Liver (tissue), 9 donors: ENCODE results near the gene XAB2. TPM values are rescaled to one million over a fixed set of nuclear protein-coding genes. Genes with fewer than 3 reads are reported as not detected.
A peak's percentile ranks its signal among the peaks of the same experiment; 100 is the strongest.

Source experiments
- DNase-seq: peaks from one replicate; pipeline ENCODE4 v3.0.0-alpha.2; 2017; ENCODE audit warnings: low spot score
- H3K27ac ChIP-seq, 2 donors: one replicate each; pipeline ENCODE4 v1.7.0; 2013; ENCODE audit warnings: inconsistent platforms in 2 of 2, low read length in 2 of 2, control low read depth in 1 of 2, low read depth in 1 of 2, mild to moderate bottlenecking in 1 of 2
- H3K27me3 ChIP-seq, 4 donors: one replicate each; pipeline versions ENCODE4 v1.6.1 to v1.7.0; 2013; ENCODE audit warnings: low read length in 3 of 4, inconsistent platforms in 1 of 4, mild to moderate bottlenecking in 1 of 4, moderate library complexity in 1 of 4; ENCODE audit not compliant: control insufficient read depth in 4 of 4, insufficient read depth in 4 of 4
- H3K36me3 ChIP-seq, 4 donors: one replicate each; pipeline versions ENCODE4 v1.6.1 to v1.7.0; 2013; ENCODE audit warnings: low read length in 3 of 4, mild to moderate bottlenecking in 3 of 4, low read depth in 1 of 4, moderate library complexity in 1 of 4; ENCODE audit not compliant: control insufficient read depth in 4 of 4, insufficient read depth in 3 of 4
- H3K4me1 ChIP-seq, 4 donors: one replicate each; pipeline versions ENCODE4 v1.6.1 to v1.7.0; 2013; ENCODE audit warnings: low read length in 3 of 4, mild to moderate bottlenecking in 3 of 4, moderate library complexity in 1 of 4; ENCODE audit not compliant: control insufficient read depth in 4 of 4, insufficient read depth in 4 of 4
- H3K4me3 ChIP-seq, 3 donors: one replicate each; pipeline versions ENCODE4 v1.6.1 to v1.7.0; 2013; ENCODE audit warnings: low read length in 3 of 3, control low read depth in 1 of 3, low read depth in 1 of 3, mild to moderate bottlenecking in 1 of 3
- H3K9ac ChIP-seq, 2 donors: one replicate each; pipeline ENCODE4 v1.7.0; 2013; ENCODE audit warnings: low read length in 2 of 2, mild to moderate bottlenecking in 2 of 2, moderate library complexity in 2 of 2, control low read depth in 1 of 2, low read depth in 1 of 2
- H3K9me3 ChIP-seq, 4 donors: one replicate each; pipeline versions ENCODE4 v1.6.1 to v1.7.0; 2013; ENCODE audit warnings: low read length in 3 of 4; ENCODE audit not compliant: control insufficient read depth in 4 of 4
- EGR1 ChIP-seq, 2 donors: IDR thresholded peaks; 2 replicates each; pipeline ENCODE4 v1.6.1; 2016 to 2018; ENCODE audit warnings: antibody characterized with exemption in 2 of 2, low read depth in 2 of 2
- FOXA1 ChIP-seq: IDR thresholded peaks from 2 replicates; pipeline ENCODE4 v1.6.1; 2016; ENCODE audit warnings: antibody characterized with exemption
- GABPA ChIP-seq, 2 donors: IDR thresholded peaks in 1 of 2; conservative IDR thresholded peaks in 1 of 2; 2 replicates each; pipeline ENCODE4 v1.6.1; 2016; ENCODE audit warnings: antibody characterized with exemption in 2 of 2, mild to moderate bottlenecking in 1 of 2, moderate library complexity in 1 of 2
- HNF4A ChIP-seq, 2 donors: conservative IDR thresholded peaks; 2 replicates each; pipeline ENCODE4 v1.6.1; 2016; ENCODE audit warnings: antibody characterized with exemption in 2 of 2, mild to moderate bottlenecking in 2 of 2
- HNF4G ChIP-seq: IDR thresholded peaks from 2 replicates; pipeline ENCODE4 v1.6.1; 2016; ENCODE audit warnings: antibody characterized with exemption
- JUND ChIP-seq, 2 donors: IDR thresholded peaks; 2 replicates each; pipeline ENCODE4 v1.6.1; 2016; ENCODE audit warnings: antibody characterized with exemption in 2 of 2
- MAX ChIP-seq: IDR thresholded peaks from 2 replicates; pipeline ENCODE4 v1.6.1; 2016; ENCODE audit warnings: antibody characterized with exemption
- NR2F2 ChIP-seq: IDR thresholded peaks from 2 replicates; pipeline ENCODE4 v1.6.1; 2016; ENCODE audit warnings: antibody characterized with exemption
- RAD21 ChIP-seq, 2 donors: IDR thresholded peaks; 2 replicates each; pipeline ENCODE4 v1.6.1; 2016; ENCODE audit warnings: antibody characterized with exemption in 2 of 2, mild to moderate bottlenecking in 2 of 2
- RXRA ChIP-seq, 2 donors: IDR thresholded peaks; 2 replicates each; pipeline ENCODE4 v1.6.1; 2017 to 2018; ENCODE audit warnings: antibody characterized with exemption in 2 of 2, mild to moderate bottlenecking in 1 of 2
- SP1 ChIP-seq: IDR thresholded peaks from 2 replicates; pipeline ENCODE4 v1.6.1; 2018; ENCODE audit warnings: antibody characterized with exemption, mild to moderate bottlenecking
- TAF1 ChIP-seq: conservative IDR thresholded peaks from 2 replicates; pipeline ENCODE4 v1.6.1; 2016; ENCODE audit warnings: antibody characterized with exemption, mild to moderate bottlenecking
- YY1 ChIP-seq: IDR thresholded peaks from 2 replicates; pipeline ENCODE4 v1.6.1; 2016; ENCODE audit warnings: antibody characterized with exemption, mild to moderate bottlenecking
- ZBTB33 ChIP-seq: IDR thresholded peaks from 2 replicates; pipeline ENCODE4 v1.6.1; 2016; ENCODE audit warnings: antibody characterized with exemption
- WGBS: extraction: QIAGEN DNeasy Blood & Tissue Kit; methylation state at CpG from one replicate; pipeline ENCODE4 v1.1.7; 2013; 5-methylcytosine and 5-hydroxymethylcytosine counted together
- polyA plus RNA-seq, 2 donors: library from polyadenylated mRNA; stranded (reverse) in 1 of 2; unstranded in 1 of 2; fragments of 200-250 nt in 1 of 2; fragments of >200 nt in 1 of 2; fragmentation: Nextera tagmentation in 1 of 2; extraction: Ambion mirVana in 1 of 2; gene quantifications; one replicate each; pipeline versions ENCODE4 v1.2.1 to v1.2.3, GENCODE V29; 2013 to 2015
- total RNA-seq, 2 donors: library from RNA; depleted of rRNA; stranded (reverse); fragments of >200 nt; gene quantifications; one replicate each; pipeline ENCODE4 v1.2.3, GENCODE V29; 2014
- TF ChIP-seq, protein P1 (sequence below): IDR thresholded peaks from 2 replicates; pipeline ENCODE4 v1.6.1; 2016; ENCODE audit warnings: antibody characterized with exemption
- TF ChIP-seq, protein P2 (sequence below): fragments of 150-350 bp; IDR thresholded peaks from 2 replicates; pipeline ENCODE4 v1.5.1; 2017; ENCODE audit warnings: improper control_type of control experiment, low read depth, low read length; ENCODE audit not compliant: missing input control
- donor health status: healthy.
- donor health status: healthy.
- donor health status: healthy.
- donor health status: healthy.
- donor health status: healthy.

Gene XAB2
- total and polyA plus RNA-seq, 4 donors: 5.1 to 21.3 (median 15.3) TPM

DNA sequence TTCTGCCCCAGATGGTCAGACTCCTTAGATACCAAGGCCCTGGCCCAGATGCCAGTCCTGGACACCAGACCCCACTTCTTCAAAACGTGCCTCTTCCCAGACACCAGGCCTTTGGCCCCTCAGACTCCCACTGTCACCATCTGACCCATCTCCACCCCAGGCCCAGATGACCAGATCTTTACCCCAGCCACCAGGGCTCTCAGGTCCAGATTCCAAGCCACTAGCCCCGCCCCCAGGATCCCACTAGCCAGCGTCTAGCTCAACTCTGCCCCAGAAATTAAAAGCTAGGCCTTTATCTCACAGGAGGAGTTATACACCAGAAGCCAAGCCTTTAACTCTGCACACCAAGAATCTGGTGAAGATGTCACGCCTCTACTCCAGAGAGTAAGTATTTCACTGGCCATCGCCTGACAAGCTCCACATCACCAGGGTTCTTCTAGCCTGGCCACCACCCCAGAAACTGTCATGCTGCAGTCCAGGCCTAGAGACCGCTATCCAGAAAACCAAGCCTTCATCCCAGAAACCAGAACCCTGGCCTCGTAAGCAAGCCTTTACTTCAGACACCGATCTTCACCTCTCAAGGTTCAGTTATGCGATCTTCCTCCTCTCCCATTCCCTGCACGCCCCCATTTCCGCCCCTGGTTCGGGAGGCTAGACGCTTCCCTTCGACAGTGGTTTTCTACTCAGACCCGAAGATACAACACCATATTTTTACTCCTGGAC lies 595 bp downstream of the XAB2 start:
- H3K4me1 ChIP-seq: peaks cover 14 to 36% (median 27%) of the 10 kb centered on the region in 4 donors
- DNase-seq: no peak
- H3K27ac ChIP-seq: peak overlapping the region; percentile 21 to 64
- peak overlapping the region; percentile 74 to 99 (median 97) for H3K4me3 ChIP-seq
- peak overlapping the region; percentile 89 to 92 for H3K9ac ChIP-seq
- H3K36me3 ChIP-seq: peaks cover 7 to 33% (median 9%) of the 10 kb centered on the region in 4 donors
- WGBS: 3% methylated on average over 15 of the region's 15 CpGs
- H3K9me3 ChIP-seq: no peaks in the 10 kb centered on the region
- H3K27me3 ChIP-seq: no peaks in the 10 kb centered on the region
- TF ChIP-seq, protein P1, sequence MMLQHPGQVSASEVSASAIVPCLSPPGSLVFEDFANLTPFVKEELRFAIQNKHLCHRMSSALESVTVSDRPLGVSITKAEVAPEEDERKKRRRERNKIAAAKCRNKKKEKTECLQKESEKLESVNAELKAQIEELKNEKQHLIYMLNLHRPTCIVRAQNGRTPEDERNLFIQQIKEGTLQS: no peak
- TF ChIP-seq MAX (no peak), GABPA (IDR thresholded peaks at IDR 0.05 in 1 of 2, conservative IDR thresholded peaks at IDR 0.05 in 1 of 2) (no peak), FOXA1 (no peak), ZBTB33 (no peak), RXRA (IDR thresholded peaks at IDR 0.05) (no peak), SP1 (no peak), NR2F2 (no peak), HNF4A (conservative IDR thresholded peaks at IDR 0.05) (no peak), JUND (IDR thresholded peaks at IDR 0.05) (no peak)

- H3K27ac ChIP-seq: no peak overlapping the region
- no peak overlapping the region for H3K9ac ChIP-seq
- H3K27me3 ChIP-seq: no peaks in the 10 kb centered on the region
- peaks cover 12 to 47% (median 19%) of the 10 kb centered on the region in 4 donors for H3K36me3 ChIP-seq
- 94% methylated on average over 24 of the region's 24 CpGs for WGBS
- no peak overlapping the region for H3K4me3 ChIP-seq
- H3K4me1 ChIP-seq: peaks cover 14 to 36% (median 27%) of the 10 kb centered on the region in 4 donors
- H3K9me3 ChIP-seq: no peaks in the 10 kb centered on the region
- TF ChIP-seq YY1 (no peak), NR2F2 (no peak), ZBTB33 (no peak), GABPA (IDR thresholded peaks at IDR 0.05 in 1 of 2, conservative IDR thresholded peaks at IDR 0.05 in 1 of 2) (no peak), TAF1 (no peak), HNF4G (no peak), JUND (IDR thresholded peaks at IDR 0.05) (no peak), HNF4A (conservative IDR thresholded peaks at IDR 0.05) (no peak), SP1 (no peak), FOXA1 (no peak), RAD21 (IDR thresholded peaks at IDR 0.05) (no peak), EGR1 (IDR thresholded peaks at IDR 0.05; ENCODE audit: low read depth in 2 of 2) (no peak), RXRA (IDR thresholded peaks at IDR 0.05) (no peak)
- TF ChIP-seq, protein P2, sequence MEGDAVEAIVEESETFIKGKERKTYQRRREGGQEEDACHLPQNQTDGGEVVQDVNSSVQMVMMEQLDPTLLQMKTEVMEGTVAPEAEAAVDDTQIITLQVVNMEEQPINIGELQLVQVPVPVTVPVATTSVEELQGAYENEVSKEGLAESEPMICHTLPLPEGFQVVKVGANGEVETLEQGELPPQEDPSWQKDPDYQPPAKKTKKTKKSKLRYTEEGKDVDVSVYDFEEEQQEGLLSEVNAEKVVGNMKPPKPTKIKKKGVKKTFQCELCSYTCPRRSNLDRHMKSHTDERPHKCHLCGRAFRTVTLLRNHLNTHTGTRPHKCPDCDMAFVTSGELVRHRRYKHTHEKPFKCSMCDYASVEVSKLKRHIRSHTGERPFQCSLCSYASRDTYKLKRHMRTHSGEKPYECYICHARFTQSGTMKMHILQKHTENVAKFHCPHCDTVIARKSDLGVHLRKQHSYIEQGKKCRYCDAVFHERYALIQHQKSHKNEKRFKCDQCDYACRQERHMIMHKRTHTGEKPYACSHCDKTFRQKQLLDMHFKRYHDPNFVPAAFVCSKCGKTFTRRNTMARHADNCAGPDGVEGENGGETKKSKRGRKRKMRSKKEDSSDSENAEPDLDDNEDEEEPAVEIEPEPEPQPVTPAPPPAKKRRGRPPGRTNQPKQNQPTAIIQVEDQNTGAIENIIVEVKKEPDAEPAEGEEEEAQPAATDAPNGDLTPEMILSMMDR: no peak
- TF ChIP-seq, protein P1: no peak
- DNase-seq: no peak
Observed at GRCh38 chr19:7627166-7627565, 2.2 kb downstream of the XAB2 start.
